HG03280 (cell line): ENCODE measurements around the gene TP53.

Experiments used
- ATAC-seq: cut with Tn5 transposase; IDR thresholded peaks from one replicate; pipeline ENCODE4 v1.9.1; 2021; ENCODE audit warnings: mild to moderate bottlenecking, moderate library complexity; ENCODE audit not compliant: unreplicated experiment

TP53 gene

GRCh38 chr17:7707446-7707845 is 20.2 kb upstream of the TP53 start:
- ATAC-seq, result no peak

GRCh38 chr17:7706631-7707354 is 19.5 kb upstream of the TP53 start:
- no peak for ATAC-seq

GRCh38 chr17:7705269-7706255 is 18.3 kb upstream of the TP53 start:
- ATAC-seq, result no peak

DNA sequence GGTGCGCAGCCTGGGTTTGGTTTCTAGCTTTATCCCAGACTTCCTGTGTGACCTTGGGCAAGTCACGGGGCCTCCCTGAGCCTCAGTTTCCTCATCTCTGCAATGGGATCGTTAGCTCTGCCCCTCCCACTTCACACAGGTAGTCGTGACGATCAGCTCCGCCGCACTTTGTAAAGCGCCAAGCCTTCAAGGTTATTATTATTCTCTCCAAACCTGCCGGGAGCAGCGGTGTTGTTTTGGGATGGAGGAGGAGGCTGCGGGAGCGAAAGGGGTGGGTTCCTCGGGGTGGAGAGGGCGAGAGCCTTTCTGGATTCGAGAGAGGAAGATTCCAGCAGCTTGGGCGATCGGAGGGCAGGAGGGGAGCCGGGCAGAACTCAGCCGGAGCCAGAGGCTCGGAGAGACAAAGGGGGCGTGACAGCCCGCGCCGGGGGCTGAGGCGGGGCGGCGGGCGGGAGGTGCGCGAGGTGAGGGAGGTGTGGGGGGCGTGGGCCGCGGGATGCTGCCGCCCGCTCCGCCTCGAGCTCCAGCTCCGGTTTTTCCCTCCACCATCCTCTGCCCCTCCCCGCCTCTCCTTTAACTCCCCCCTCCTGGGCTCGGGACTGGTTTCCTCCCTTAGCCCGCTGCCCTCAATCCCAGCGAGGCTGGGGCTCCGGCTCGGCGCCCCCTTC is 17.4 kb upstream of the TP53 start, which contains the start of gene EFNB3:
Gene EFNB3 (plus strand): TSS at position 602 of the 668 bp plus-strand sequence. CDS start 397 bp downstream, outside the sequence.
- ATAC-seq, result no peak

DNA sequence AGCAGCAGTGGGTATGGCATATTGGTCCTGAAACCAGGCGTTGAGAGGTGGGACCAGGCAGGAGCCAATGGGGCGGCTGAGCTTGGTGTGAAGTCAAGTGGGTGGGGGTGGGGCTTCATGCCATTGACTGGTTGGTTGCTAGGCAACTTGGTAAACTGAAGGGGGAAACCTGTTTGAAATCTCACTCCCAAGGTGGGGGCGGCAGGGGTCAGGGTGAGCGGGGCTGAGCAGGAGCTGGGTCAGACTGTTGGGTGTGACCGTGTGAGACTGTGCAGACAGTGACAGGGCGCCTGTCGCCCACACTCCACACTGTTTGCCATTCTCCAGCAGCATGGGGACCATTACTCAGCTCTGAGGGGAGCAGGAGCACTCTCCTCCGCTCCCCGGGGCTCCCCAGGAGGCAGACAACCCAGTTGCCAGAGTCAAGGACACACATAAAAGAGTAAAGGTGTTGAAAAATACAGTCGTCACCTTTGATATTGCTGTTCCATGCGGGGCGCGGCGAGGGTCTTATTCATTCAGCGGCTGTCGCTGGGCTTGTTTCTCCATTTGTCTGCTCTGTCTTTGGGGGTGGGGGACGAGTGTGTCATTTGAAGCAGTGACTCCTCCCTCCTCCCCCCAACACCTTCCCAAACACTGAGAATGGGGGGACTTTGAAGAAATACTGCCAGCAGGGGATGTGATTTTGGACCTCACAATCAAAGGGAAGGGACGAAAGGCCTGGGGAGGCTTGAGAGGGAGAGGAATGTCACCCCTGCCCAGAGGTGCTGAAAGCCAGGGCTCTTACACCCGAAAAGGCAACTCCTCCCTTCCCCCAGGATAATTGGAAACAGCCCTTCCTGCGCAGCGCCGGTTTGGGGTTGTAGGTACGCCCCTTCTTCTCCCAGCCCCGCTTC is 16.5 kb upstream of the TP53 start:
- ATAC-seq, result no peak

- no peak for ATAC-seq
Observed at GRCh38 chr17:7702776-7703175, 15.5 kb upstream of the TP53 start.

- no peak for ATAC-seq
Observed at GRCh38 chr17:7701681-7702080, 14.4 kb upstream of the TP53 start.

- no peak for ATAC-seq
Observed at GRCh38 chr17:7700510-7700909, 13.2 kb upstream of the TP53 start.

DNA sequence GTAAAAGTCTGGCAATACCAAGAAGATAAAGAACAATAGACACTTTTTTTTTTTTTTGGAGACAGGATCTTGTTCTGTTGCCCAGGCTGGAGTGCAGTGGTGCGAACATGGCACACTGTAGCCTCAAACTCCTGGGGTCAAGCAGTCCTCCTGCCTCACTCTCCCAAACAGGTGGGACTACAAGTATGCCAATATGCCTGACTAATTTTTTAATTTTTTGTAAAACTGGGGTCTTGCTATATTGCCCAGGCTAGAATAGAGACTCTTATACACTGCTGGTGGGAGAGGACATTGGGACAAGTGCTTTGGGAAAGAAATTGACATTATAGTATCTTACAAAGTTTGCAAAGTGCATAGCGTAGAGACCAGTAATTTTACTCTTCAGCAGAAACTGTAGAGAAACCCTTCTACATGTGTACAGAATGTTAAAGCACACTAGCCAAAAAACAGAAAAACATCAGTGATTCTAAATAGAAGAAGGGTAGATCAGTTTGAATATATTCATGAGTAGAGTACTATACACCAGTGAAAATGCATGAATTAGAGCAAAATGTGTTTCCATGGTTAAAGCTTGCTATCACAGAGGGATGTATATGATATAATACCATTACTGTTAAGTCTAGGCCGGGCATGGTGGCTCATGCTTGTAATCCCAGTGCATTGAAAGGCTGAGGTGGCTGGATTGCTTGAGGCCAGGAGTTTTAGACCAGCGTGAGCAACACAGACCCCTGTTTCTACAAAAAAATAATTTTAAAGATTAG is 10.7 kb upstream of the TP53 start:
- no peak for ATAC-seq

GRCh38 chr17:7695586-7695985 is 8.3 kb upstream of the TP53 start:
- ATAC-seq, result no peak

DNA sequence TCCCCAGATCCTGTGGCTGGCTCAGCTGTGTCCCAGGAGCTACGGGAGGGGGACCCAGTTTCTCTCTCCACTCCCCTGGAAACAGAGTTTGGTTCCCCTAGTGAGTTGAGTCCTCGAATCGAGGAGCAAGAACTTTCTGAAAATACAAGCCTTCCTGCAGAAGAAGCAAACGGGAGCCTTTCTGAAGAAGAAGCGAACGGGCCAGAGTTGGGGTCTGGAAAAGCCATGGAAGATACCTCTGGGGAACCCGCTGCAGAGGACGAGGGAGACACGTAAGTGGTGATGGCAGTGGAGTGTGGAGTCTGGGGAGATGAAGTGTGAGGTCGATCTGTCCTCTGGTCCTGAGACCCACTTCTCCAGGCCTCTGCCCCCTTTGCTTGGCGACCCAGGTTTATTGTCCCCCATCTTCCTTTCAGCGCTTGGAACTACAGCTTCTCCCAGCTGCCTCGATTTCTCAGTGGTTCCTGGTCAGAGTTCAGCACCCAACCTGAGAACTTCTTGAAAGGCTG is 1.6 kb upstream of the TP53 start:
- ATAC-seq, result no peak

- ATAC-seq, result peak; percentile 74
Observed at GRCh38 chr17:7687908-7688807, 868 bp upstream of the TP53 start, which contains the start of gene WRAP53. Gene WRAP53 (plus strand): TSS chr17:7688477. CDS start chr17:7688649, 172 bp downstream.

DNA sequence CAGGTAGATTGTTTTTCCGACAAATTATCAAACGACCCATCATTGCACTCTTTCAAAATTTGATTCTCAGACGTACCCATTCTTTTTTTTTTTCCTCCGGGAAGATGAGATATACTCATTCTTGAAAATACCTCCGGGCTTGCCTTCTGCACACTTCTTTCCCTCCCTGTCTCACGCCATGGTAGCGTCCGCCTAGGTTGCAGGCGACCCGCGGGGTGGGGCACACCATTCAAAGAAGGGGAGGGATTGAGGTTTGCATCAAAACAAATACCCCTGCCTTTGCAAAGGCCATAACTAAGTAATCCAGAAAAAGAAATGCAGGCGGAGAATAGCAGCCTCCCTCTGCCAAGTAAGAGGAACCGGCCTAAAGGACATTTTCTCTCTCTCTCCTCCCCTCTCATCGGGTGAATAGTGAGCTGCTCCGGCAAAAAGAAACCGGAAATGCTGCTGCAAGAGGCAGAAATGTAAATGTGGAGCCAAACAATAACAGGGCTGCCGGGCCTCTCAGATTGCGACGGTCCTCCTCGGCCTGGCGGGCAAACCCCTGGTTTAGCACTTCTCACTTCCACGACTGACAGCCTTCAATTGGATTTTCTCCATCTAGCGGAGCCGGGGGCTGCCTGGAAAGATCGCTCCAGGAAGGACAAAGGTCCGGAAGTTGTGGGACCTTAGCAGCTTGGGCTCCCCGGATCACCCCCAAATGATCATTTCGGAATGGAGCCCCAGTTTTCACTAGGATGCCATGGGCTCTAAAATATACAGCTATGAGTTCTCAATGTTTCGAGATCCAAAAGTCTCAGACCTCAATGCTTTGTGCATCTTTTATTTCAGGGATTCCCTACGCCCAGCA is 843 bp downstream of the TP53 start:
- peak; percentile 46 for ATAC-seq

GRCh38 chr17:7685533-7686221 is 1.6 kb downstream of the TP53 start:
- ATAC-seq, result peak; percentile 54

DNA sequence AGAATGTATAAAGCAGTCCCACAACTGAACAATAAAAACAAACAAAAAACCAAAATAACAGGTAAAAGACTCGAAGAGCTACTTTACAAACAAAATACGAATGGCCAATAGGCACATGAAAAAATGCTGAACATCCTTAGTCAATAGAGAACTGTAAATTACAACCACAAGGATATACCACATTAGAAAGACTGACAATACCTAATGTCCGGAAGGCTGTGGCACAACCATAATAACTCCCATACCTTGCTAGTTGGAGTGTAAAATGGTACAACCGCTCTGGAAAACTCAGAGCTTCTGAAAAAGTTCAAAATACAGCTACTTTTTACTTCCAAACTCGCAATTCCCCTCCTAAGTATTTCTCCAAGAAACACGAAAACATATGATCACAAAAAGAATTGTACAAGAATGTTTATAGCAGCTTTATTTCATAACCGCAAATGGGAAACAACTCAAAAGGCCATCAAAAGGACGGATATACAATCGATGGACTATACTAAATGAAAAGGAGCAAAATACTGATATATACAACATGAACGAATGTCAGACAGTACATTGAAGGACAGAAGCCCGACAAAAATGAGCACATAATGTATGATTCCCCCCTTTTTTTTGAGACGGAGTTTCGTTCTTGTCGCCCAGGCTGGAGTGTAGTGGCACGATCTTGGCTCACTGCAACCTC is 2.3 kb downstream of the TP53 start:
- no peak for ATAC-seq

DNA sequence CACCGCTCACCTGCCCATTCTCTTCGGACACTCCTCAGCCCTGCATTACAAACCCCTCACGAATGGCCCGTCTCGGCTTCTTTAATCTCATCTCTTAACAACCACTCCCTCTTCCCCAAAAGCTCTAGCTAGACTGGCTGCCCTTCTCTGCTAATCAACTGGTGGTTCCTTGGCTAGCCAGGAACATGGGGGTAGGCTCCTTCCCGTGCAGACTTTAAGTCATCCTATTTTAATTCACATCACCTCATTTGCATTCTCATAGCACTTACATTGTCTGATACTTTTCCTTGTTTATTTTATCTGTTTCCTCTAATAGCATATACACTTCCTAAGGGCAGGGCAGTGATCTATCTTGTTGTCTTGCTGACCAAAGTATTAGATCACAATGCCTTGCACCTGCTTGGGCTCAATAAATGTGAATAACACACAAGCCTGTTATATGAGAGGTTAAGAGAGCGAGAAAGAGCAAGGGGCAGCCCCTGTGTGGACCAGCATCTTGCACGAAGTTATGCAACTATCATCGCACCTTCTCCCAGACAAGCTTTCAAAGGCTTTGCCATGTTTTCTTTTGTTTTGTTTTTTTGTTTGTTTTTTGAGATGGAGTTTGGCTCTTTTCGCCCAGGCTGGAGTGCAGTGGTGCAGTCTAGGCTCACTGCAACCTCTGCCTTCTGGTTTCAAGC is 9.8 kb downstream of the TP53 start:
- no peak for ATAC-seq
